Adrenal gland (tissue), 5 donors: ENCODE results near the gene ZFP69B.

Experiments
- CTCF ChIP-seq, 6 experiments: fragments of 450-650 bp in 4 of 6; fragments of 200-600 bp in 2 of 6; sonication (generic) in 1 of 6; IDR thresholded peaks; 1 replicate in 5 of 6; 2 replicates in 1 of 6; pipeline versions ENCODE4 v1.5.1 to v1.8.0; 2016 to 2021; ENCODE audit warnings: antibody characterized with exemption in 6 of 6, mild to moderate bottlenecking in 2 of 6, moderate library complexity in 1 of 6
- POLR2A ChIP-seq, 2 donors: fragments of 450-650 bp; IDR thresholded peaks; one replicate each; pipeline ENCODE4 v1.6.1; 2017; ENCODE audit warnings: antibody characterized with exemption in 2 of 2, mild to moderate bottlenecking in 2 of 2, moderate library complexity in 1 of 2
- donor health status: DM: no; HTN: no; CAD: no.

GRCh38 chr1:40475268-40475667 is 25.0 kb downstream of the ZFP69B start:
- TF ChIP-seq POLR2A (IDR thresholded peaks at IDR 0.05) (no peak), CTCF (IDR thresholded peaks at IDR 0.05) (no peak)
